ENCODE data around the gene BSPRY. TPM values are rescaled to one million over a fixed set of nuclear protein-coding genes. Genes with fewer than 3 reads are reported as not detected.

Gene BSPRY
- total RNA-seq (2014; rRNA removed; shearing (Covaris generic)): not detected in 2 replicates
- not detected in 2 replicates for polyA plus RNA-seq (2015; cell fraction: cytosol; rRNA removed)
- not detected in 2 replicates for polyA plus RNA-seq (2015; cell fraction: nucleus; rRNA removed)

- in situ Hi-C loops (cut with HindIII; ENCODE audit: low pct_unique_long_range_greater_than_20kb, low sequenced_read_pairs): no loop called here
- no peak for DNase-seq (ENCODE audit: low read depth, low spot score)
Measured at GRCh38 chr9:113349445-113350094, at the start of gene BSPRY. Gene BSPRY (plus strand): TSS chr9:113349541. CDS start chr9:113349580, 39 bp downstream.

GRCh38 chr9:113299800-113300292, 49.5 kb upstream of the BSPRY start:
- no peak for DNase-seq (ENCODE audit: low read depth, low spot score)
- in situ Hi-C loops (cut with HindIII; ENCODE audit: low pct_unique_long_range_greater_than_20kb, low sequenced_read_pairs): no loop called here

GRCh38 chr9:113301548-113301947, 47.8 kb upstream of the BSPRY start:
- DNase-seq (ENCODE audit: low read depth, low spot score): no peak
- in situ Hi-C loops (cut with HindIII; ENCODE audit: low pct_unique_long_range_greater_than_20kb, low sequenced_read_pairs): no loop called here

GRCh38 chr9:113302792-113303418, 46.4 kb upstream of the BSPRY start, which contains the start of gene RNF183:
Gene RNF183 (minus strand): TSS chr9:113303376. CDS start chr9:113298184, 5,192 bp downstream.
- DNase-seq (ENCODE audit: low read depth, low spot score): no peak
- in situ Hi-C loops (cut with HindIII; ENCODE audit: low pct_unique_long_range_greater_than_20kb, low sequenced_read_pairs): no loop called here

GRCh38 chr9:113306566-113306965, 42.8 kb upstream of the BSPRY start:
- in situ Hi-C loops (cut with HindIII; ENCODE audit: low pct_unique_long_range_greater_than_20kb, low sequenced_read_pairs): no loop called here
- no peak for DNase-seq (ENCODE audit: low read depth, low spot score)

GRCh38 chr9:113307396-113307975, 41.9 kb upstream of the BSPRY start:
- no peak for DNase-seq (ENCODE audit: low read depth, low spot score)
- in situ Hi-C loops (cut with HindIII; ENCODE audit: low pct_unique_long_range_greater_than_20kb, low sequenced_read_pairs): no loop called here

- DNase-seq (ENCODE audit: low read depth, low spot score): peak; percentile 77
- in situ Hi-C loops (cut with HindIII; ENCODE audit: low pct_unique_long_range_greater_than_20kb, low sequenced_read_pairs): no loop called here
Measured at GRCh38 chr9:113309204-113309813, 40.0 kb upstream of the BSPRY start.

- DNase-seq (ENCODE audit: low read depth, low spot score): no peak
- in situ Hi-C loops (cut with HindIII; ENCODE audit: low pct_unique_long_range_greater_than_20kb, low sequenced_read_pairs): no loop called here
Measured at GRCh38 chr9:113310538-113310937, 38.8 kb upstream of the BSPRY start.

GRCh38 chr9:113311961-113312360, 37.4 kb upstream of the BSPRY start:
- DNase-seq (ENCODE audit: low read depth, low spot score): no peak
- in situ Hi-C loops (cut with HindIII; ENCODE audit: low pct_unique_long_range_greater_than_20kb, low sequenced_read_pairs): no loop called here

GRCh38 chr9:113313261-113313660, 36.1 kb upstream of the BSPRY start:
- in situ Hi-C loops (cut with HindIII; ENCODE audit: low pct_unique_long_range_greater_than_20kb, low sequenced_read_pairs): no loop called here
- no peak for DNase-seq (ENCODE audit: low read depth, low spot score)

- no peak for DNase-seq (ENCODE audit: low read depth, low spot score)
- in situ Hi-C loops (cut with HindIII; ENCODE audit: low pct_unique_long_range_greater_than_20kb, low sequenced_read_pairs): no loop called here
Measured at GRCh38 chr9:113315231-113315630, 34.1 kb upstream of the BSPRY start.

GRCh38 chr9:113316030-113316429, 33.3 kb upstream of the BSPRY start:
- no peak for DNase-seq (ENCODE audit: low read depth, low spot score)
- in situ Hi-C loops (cut with HindIII; ENCODE audit: low pct_unique_long_range_greater_than_20kb, low sequenced_read_pairs): no loop called here

- in situ Hi-C loops (cut with HindIII; ENCODE audit: low pct_unique_long_range_greater_than_20kb, low sequenced_read_pairs): no loop called here
- no peak for DNase-seq (ENCODE audit: low read depth, low spot score)
Measured at GRCh38 chr9:113317777-113318176, 31.6 kb upstream of the BSPRY start.

- DNase-seq (ENCODE audit: low read depth, low spot score): no peak
- in situ Hi-C loops (cut with HindIII; ENCODE audit: low pct_unique_long_range_greater_than_20kb, low sequenced_read_pairs): no loop called here
Measured at GRCh38 chr9:113319054-113319453, 30.3 kb upstream of the BSPRY start.

GRCh38 chr9:113320051-113320450, 29.3 kb upstream of the BSPRY start:
- in situ Hi-C loops (cut with HindIII; ENCODE audit: low pct_unique_long_range_greater_than_20kb, low sequenced_read_pairs): no loop called here
- DNase-seq (ENCODE audit: low read depth, low spot score): no peak

GRCh38 chr9:113322671-113323070, 26.7 kb upstream of the BSPRY start:
- in situ Hi-C loops (cut with HindIII; ENCODE audit: low pct_unique_long_range_greater_than_20kb, low sequenced_read_pairs): no loop called here
- no peak for DNase-seq (ENCODE audit: low read depth, low spot score)

- DNase-seq (ENCODE audit: low read depth, low spot score): no peak
- in situ Hi-C loops (cut with HindIII; ENCODE audit: low pct_unique_long_range_greater_than_20kb, low sequenced_read_pairs): no loop called here
Measured at GRCh38 chr9:113326230-113326629, 23.1 kb upstream of the BSPRY start.

- in situ Hi-C loops (cut with HindIII; ENCODE audit: low pct_unique_long_range_greater_than_20kb, low sequenced_read_pairs): no loop called here
- no peak for DNase-seq (ENCODE audit: low read depth, low spot score)
Measured at GRCh38 chr9:113328045-113328782, 21.1 kb upstream of the BSPRY start.

All from SK-MEL-5 (cell line).